Activated CD4-positive, alpha-beta memory T cell treated with anti-CD3 and anti-CD28 coated beads for 36 hours (primary cell): ENCODE results near the gene GLCCI1. TPM values are rescaled to one million over a fixed set of nuclear protein-coding genes. Genes with fewer than 3 reads are reported as not detected.

Experiments used
- CTCF ChIA-PET: fragments of 350-600 bp; sonication (Branson Sonifier 250); formaldehyde crosslinking; loops from one replicate; lab custom pipeline; 2021; ENCODE audit warnings: antibody characterized with exemption, inconsistent platforms; lab: Charles Lee
- POLR2A ChIA-PET: fragments of 350-600 bp; sonication (Branson Sonifier 250); formaldehyde crosslinking; loops from one replicate; lab custom pipeline; 2021; ENCODE audit warnings: antibody characterized with exemption; lab: Charles Lee
- DNase-seq: peaks from one replicate; pipeline ENCODE4 v3.0.0-alpha.2; 2020
- H3K27ac Mint-ChIP-seq: one replicate; pipeline ENCODE4 v1.8.0; 2021; ENCODE audit warnings: mixed read lengths
- H3K27me3 Mint-ChIP-seq: one replicate; pipeline ENCODE4 v1.8.0; 2021; ENCODE audit warnings: mixed read lengths
- H3K36me3 Mint-ChIP-seq: one replicate; pipeline ENCODE4 v1.8.0; 2021; ENCODE audit warnings: mixed read lengths
- H3K4me1 Mint-ChIP-seq: one replicate; pipeline ENCODE4 v1.8.0; 2021; ENCODE audit warnings: low read depth, mixed read lengths
- H3K4me3 Mint-ChIP-seq: one replicate; pipeline ENCODE4 v1.8.0; 2021; ENCODE audit warnings: mild to moderate bottlenecking, mixed read lengths
- H3K9me3 Mint-ChIP-seq: one replicate; pipeline ENCODE4 v1.8.0; 2021; ENCODE audit warnings: mixed read lengths
- intact Hi-C: fragments of 100-400 bp; cut with micrococcal nuclease; formaldehyde crosslinking; loops from one replicate; pipeline ENCODE4 v1.15.1; 2023
- total RNA-seq, 2 experiments: library from RNA; stranded (reverse); gene quantifications; one replicate each; pipeline ENCODE4 v1.2.3, GENCODE V29; 2021

The GLCCI1 gene
- total RNA-seq, 2 experiments from 2014 or later, result 8.6 to 11.5 TPM

GRCh38 chr7:7934945-7935344 lies 33.7 kb upstream of the GLCCI1 start:
- peaks cover 2% of the 10 kb centered on the region for H3K4me1 Mint-ChIP-seq
- H3K36me3 Mint-ChIP-seq, result no peaks in the 10 kb centered on the region
- no peak for DNase-seq
- intact Hi-C loops, result no loop called here
- POLR2A ChIA-PET, result no interaction called here
- no peaks in the 10 kb centered on the region for H3K9me3 Mint-ChIP-seq
- H3K27ac Mint-ChIP-seq, result no peak overlapping the region
- H3K4me3 Mint-ChIP-seq, result no peak overlapping the region
- H3K27me3 Mint-ChIP-seq, result no peaks in the 10 kb centered on the region
- CTCF ChIA-PET, result no interaction called here

GRCh38 chr7:7938471-7938870 lies 30.1 kb upstream of the GLCCI1 start:
- ChIA-PET CTCF (no interaction called here), POLR2A (no interaction called here)
- no peaks in the 10 kb centered on the region for H3K9me3 Mint-ChIP-seq
- no peak overlapping the region for H3K4me3 Mint-ChIP-seq
- no peak overlapping the region for H3K27ac Mint-ChIP-seq
- DNase-seq, result no peak
- peaks cover 5% of the 10 kb centered on the region for H3K4me1 Mint-ChIP-seq
- H3K27me3 Mint-ChIP-seq, result no peaks in the 10 kb centered on the region
- intact Hi-C loops, result no loop called here
- no peaks in the 10 kb centered on the region for H3K36me3 Mint-ChIP-seq

GRCh38 chr7:7943951-7944350 lies 24.6 kb upstream of the GLCCI1 start:
- Mint-ChIP-seq H3K4me1 (peaks cover 26% of the 10 kb centered on the region), H3K9me3 (no peaks in the 10 kb centered on the region), H3K4me3 (peak overlapping the region; percentile 71), H3K36me3 (no peaks in the 10 kb centered on the region), H3K27ac (peak overlapping the region; percentile 89), H3K27me3 (no peaks in the 10 kb centered on the region)
- POLR2A ChIA-PET, result interaction anchor here (0.6 to 2.9 kb wide), 4 partner anchors 18 to 241 kb away, joined by 3 to 11 read pairs (median 6); partner anchors contain the start of gene GLCCI1
- CTCF ChIA-PET, result interaction anchor here (0.6 to 1.7 kb wide), 5 partner anchors 92 to 273 kb away, joined by 3 to 9 read pairs (median 3); no protein-coding TSS in a partner anchor
- no peak for DNase-seq
- intact Hi-C loops, result loop anchor here (1.0 to 10.0 kb wide), 2 partner anchors 89 to 232 kb away; no protein-coding TSS in a partner anchor

DNA sequence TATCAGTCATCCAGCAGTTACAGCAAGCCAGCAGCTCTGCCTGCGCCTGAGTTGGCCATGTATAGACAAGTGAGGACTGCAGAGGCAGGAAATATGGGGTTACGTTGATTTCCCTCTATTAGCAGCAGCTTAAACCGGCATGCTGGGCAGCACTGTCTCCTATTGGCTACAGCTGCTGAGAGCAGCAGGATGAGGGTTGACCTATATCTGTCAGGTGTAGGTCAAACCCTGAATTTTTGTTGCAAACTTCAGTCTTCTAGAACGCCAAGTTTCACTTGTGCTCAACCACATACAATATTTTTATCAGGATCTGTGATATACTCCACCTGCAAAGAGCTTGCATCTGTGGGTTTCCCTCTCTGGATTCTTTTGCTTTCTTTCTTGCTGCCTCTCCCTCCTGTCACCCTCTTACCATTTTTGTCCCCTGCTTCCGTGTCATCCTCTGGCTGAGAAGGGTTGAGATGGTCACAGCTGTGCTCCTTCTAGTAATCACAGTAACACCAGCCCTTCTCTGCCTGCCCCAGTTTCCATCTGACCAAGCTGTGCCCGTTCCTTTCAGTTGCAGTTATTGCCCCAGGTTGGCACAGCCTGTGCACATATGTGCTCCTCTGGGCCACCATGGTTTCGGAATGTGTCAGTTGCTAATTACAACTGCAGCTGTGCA lies 23.8 kb upstream of the GLCCI1 start:
- POLR2A ChIA-PET, result interaction anchor here (0.6 to 2.9 kb wide), 6 partner anchors 19 to 240 kb away, joined by 3 to 11 read pairs (median 5); partner anchors contain the start of gene GLCCI1
- no peaks in the 10 kb centered on the region for H3K27me3 Mint-ChIP-seq
- DNase-seq, result peak; percentile 84
- H3K36me3 Mint-ChIP-seq, result no peaks in the 10 kb centered on the region
- peaks cover 26% of the 10 kb centered on the region for H3K4me1 Mint-ChIP-seq
- H3K27ac Mint-ChIP-seq, result peak overlapping the region; percentile 89
- CTCF ChIA-PET, result interaction anchor here (0.6 to 1.7 kb wide), 4 partner anchors 91 to 272 kb away, joined by 3 to 9 read pairs (median 4); no protein-coding TSS in a partner anchor
- no peaks in the 10 kb centered on the region for H3K9me3 Mint-ChIP-seq
- intact Hi-C loops, result loop anchor here (1.0 to 10.0 kb wide), 5 partner anchors 24 to 232 kb away; partner anchors contain the start of gene GLCCI1
- peak overlapping the region; percentile 71 for H3K4me3 Mint-ChIP-seq

GRCh38 chr7:7946486-7946885 lies 22.1 kb upstream of the GLCCI1 start:
- peaks cover 6% of the 10 kb centered on the region for H3K36me3 Mint-ChIP-seq
- DNase-seq, result no peak
- peaks cover 4% of the 10 kb centered on the region for H3K9me3 Mint-ChIP-seq
- no peaks in the 10 kb centered on the region for H3K27me3 Mint-ChIP-seq
- no peak overlapping the region for H3K4me3 Mint-ChIP-seq
- ChIA-PET CTCF (interaction anchor here (1.3 kb wide), 1 partner anchor 266 kb away, joined by 3 read pairs; no protein-coding TSS in a partner anchor), POLR2A (interaction anchor here (1.1 kb wide), 1 partner anchor 22 kb away, joined by 4 read pairs; the partner anchor contains the start of gene GLCCI1)
- H3K27ac Mint-ChIP-seq, result no peak overlapping the region
- peaks cover 26% of the 10 kb centered on the region for H3K4me1 Mint-ChIP-seq
- intact Hi-C loops, result loop anchor here (10.0 kb wide), 1 partner anchor 92 kb away; no protein-coding TSS in a partner anchor

DNA sequence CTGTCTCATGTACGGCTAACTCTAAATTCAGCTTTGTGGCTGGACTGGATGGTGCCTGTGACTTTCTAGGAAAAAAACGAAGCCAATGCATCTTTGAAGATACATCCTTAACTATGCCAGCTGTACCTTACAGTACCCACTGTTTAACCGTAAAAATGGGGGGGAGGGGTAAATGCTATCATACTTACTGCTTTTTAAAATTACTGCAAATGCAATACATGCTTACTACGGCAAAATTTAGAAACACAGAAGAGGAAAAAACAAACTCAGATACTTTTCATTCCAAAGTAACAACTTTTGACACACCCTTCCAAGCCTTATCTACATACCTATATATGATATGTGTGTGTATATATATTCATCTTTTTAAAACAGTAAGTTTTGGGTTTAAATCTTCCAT lies 20.4 kb upstream of the GLCCI1 start:
- H3K4me3 Mint-ChIP-seq, result no peak overlapping the region
- H3K27me3 Mint-ChIP-seq, result no peaks in the 10 kb centered on the region
- peaks cover 4% of the 10 kb centered on the region for H3K9me3 Mint-ChIP-seq
- no peak for DNase-seq
- peaks cover 8% of the 10 kb centered on the region for H3K36me3 Mint-ChIP-seq
- no peak overlapping the region for H3K27ac Mint-ChIP-seq
- H3K4me1 Mint-ChIP-seq, result peaks cover 24% of the 10 kb centered on the region
- ChIA-PET POLR2A (no interaction called here), CTCF (no interaction called here)
- intact Hi-C loops, result loop anchor here (10.0 kb wide), 1 partner anchor 93 kb away; no protein-coding TSS in a partner anchor

DNA sequence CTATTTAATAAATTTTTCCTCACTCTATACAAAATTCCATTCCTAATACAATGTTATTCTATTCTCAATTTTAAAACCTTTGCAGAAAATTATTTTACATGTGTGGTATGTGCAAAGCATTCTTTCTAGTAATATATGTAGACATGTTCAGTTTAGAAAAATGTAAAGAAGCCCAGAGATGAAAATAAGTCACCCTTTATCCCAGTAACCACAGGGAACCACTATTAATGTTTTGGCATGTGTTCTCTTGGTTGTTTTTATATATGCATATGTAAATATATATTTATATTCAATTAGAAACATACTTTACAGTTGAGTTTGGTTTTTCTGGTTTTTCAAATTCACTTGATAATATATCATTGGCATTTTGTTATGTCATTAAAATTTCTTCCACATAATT lies 14.8 kb upstream of the GLCCI1 start:
- ChIA-PET CTCF (interaction anchor here (1.0 kb wide), 1 partner anchor 157 kb away, joined by 4 read pairs; no protein-coding TSS in a partner anchor), POLR2A (no interaction called here)
- DNase-seq, result no peak
- H3K9me3 Mint-ChIP-seq, result peaks cover 4% of the 10 kb centered on the region
- no peak overlapping the region for H3K27ac Mint-ChIP-seq
- H3K27me3 Mint-ChIP-seq, result no peaks in the 10 kb centered on the region
- H3K4me1 Mint-ChIP-seq, result no peaks in the 10 kb centered on the region
- H3K4me3 Mint-ChIP-seq, result no peak overlapping the region
- H3K36me3 Mint-ChIP-seq, result peaks cover 8% of the 10 kb centered on the region
- intact Hi-C loops, result no loop called here

GRCh38 chr7:7956531-7957128 lies 12.0 kb upstream of the GLCCI1 start:
- H3K4me3 Mint-ChIP-seq, result no peak overlapping the region
- ChIA-PET CTCF (no interaction called here), POLR2A (no interaction called here)
- no peak overlapping the region for H3K27ac Mint-ChIP-seq
- DNase-seq, result no peak
- H3K36me3 Mint-ChIP-seq, result peaks cover under 1% of the 10 kb centered on the region
- H3K4me1 Mint-ChIP-seq, result no peaks in the 10 kb centered on the region
- intact Hi-C loops, result no loop called here
- no peaks in the 10 kb centered on the region for H3K27me3 Mint-ChIP-seq
- H3K9me3 Mint-ChIP-seq, result no peaks in the 10 kb centered on the region

DNA sequence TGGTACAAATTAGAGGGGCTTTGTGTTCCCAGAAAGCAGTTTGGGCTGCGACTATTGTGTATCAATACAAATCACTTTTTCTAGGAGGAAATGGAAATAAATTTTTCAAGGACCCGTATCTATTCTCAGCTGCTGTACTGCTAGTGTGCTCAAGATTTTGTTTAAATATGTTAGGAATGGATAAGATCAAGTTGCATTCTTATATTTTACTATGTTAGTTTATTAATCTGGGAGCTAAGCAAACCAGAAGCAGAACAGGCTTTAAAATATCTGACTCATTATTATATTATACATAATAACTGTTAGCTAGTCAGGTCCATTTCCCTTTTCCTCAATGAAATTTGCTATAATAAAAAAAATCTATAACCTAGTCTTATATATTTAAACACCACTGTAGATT lies 11.1 kb upstream of the GLCCI1 start:
- H3K9me3 Mint-ChIP-seq, result no peaks in the 10 kb centered on the region
- CTCF ChIA-PET, result no interaction called here
- H3K27ac Mint-ChIP-seq, result no peak overlapping the region
- no peaks in the 10 kb centered on the region for H3K4me1 Mint-ChIP-seq
- POLR2A ChIA-PET, result no interaction called here
- intact Hi-C loops, result no loop called here
- no peaks in the 10 kb centered on the region for H3K27me3 Mint-ChIP-seq
- DNase-seq, result no peak
- H3K36me3 Mint-ChIP-seq, result no peaks in the 10 kb centered on the region
- no peak overlapping the region for H3K4me3 Mint-ChIP-seq

GRCh38 chr7:7959979-7960670 lies 8.5 kb upstream of the GLCCI1 start:
- Mint-ChIP-seq H3K27me3 (no peaks in the 10 kb centered on the region), H3K4me3 (no peak overlapping the region), H3K4me1 (peaks cover under 1% of the 10 kb centered on the region), H3K27ac (no peak overlapping the region), H3K36me3 (no peaks in the 10 kb centered on the region), H3K9me3 (no peaks in the 10 kb centered on the region)
- intact Hi-C loops, result no loop called here
- POLR2A ChIA-PET, result no interaction called here
- DNase-seq, result no peak
- CTCF ChIA-PET, result no interaction called here

DNA sequence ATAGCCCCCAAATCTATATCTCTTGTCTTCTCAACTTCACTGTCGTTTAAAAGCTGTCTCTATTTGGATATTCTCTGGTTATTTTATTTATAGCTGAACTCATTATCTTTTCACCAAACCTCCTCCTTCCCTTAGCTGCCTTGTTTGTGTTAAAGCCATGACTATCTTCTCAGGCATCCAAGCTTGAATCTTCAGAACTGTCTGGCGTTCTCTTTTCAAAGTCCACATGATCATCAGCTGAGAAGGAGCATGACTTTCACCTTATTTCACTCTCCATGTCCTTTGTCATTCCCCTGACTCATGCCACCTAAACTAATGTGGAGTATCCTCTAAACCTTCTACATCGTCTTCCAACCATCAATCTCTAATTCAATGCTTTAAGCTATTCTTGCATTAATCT lies 5.7 kb upstream of the GLCCI1 start:
- H3K27me3 Mint-ChIP-seq, result no peaks in the 10 kb centered on the region
- ChIA-PET POLR2A (no interaction called here), CTCF (interaction anchor here (0.7 kb wide), 1 partner anchor 865 kb away, joined by 4 read pairs; no protein-coding TSS in a partner anchor)
- no peak overlapping the region for H3K27ac Mint-ChIP-seq
- intact Hi-C loops, result no loop called here
- peaks cover 9% of the 10 kb centered on the region for H3K4me1 Mint-ChIP-seq
- no peak overlapping the region for H3K4me3 Mint-ChIP-seq
- H3K36me3 Mint-ChIP-seq, result no peaks in the 10 kb centered on the region
- DNase-seq, result no peak
- H3K9me3 Mint-ChIP-seq, result no peaks in the 10 kb centered on the region

DNA sequence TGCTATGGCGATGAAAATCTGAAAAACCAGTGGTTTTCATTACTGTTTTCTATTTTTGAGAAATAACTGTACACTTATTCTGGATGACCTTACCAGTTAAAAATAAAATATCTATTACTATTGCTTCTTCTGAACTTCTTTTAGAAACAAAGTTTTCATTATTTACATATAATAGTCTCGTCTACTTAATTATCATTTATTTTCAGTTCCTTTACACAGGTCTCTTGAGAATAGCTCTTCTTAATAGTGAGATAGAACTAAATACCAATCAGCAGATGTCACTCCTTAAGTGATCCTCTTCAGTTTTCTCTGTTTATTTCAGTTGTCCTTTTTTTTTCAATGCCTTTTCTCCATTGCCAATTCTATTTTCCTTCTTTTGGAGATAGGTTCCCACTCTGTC lies 4.3 kb upstream of the GLCCI1 start:
- ChIA-PET CTCF (interaction anchor here (3.7 kb wide), 1 partner anchor 226 kb away, joined by 10 read pairs; no protein-coding TSS in a partner anchor), POLR2A (no interaction called here)
- intact Hi-C loops, result no loop called here
- no peak overlapping the region for H3K27ac Mint-ChIP-seq
- no peak for DNase-seq
- peaks cover 9% of the 10 kb centered on the region for H3K4me1 Mint-ChIP-seq
- H3K4me3 Mint-ChIP-seq, result no peak overlapping the region
- H3K27me3 Mint-ChIP-seq, result no peaks in the 10 kb centered on the region
- no peaks in the 10 kb centered on the region for H3K9me3 Mint-ChIP-seq
- no peaks in the 10 kb centered on the region for H3K36me3 Mint-ChIP-seq
